Measurements from ENCODE around the gene GRB10. TPM values are rescaled to one million over a fixed set of nuclear protein-coding genes. Genes with fewer than 3 reads are reported as not detected.

GRB10 gene
- total RNA-seq, 1 experiment from 2014 or later = 38.3 TPM

GRCh38 chr7:50709151-50709550, 73.5 kb downstream of the GRB10 start:
- TF ChIP-seq SIN3A (IDR thresholded peaks at IDR 0.05; ENCODE audit: borderline replicate concordance, insufficient read depth, low read depth, low read length) = no peak
- Histone ChIP-seq H3K4me3 (ENCODE audit: low read depth in 2 of 2, low read length in 2 of 2) (no peak overlapping the region), H3K36me3 (ENCODE audit: control insufficient read depth, insufficient read depth, low read length) (no peaks in the 10 kb centered on the region), H3K4me1 (ENCODE audit: control insufficient read depth, insufficient read depth, low read length) (no peaks in the 10 kb centered on the region), H3K9me3 (ENCODE audit: control insufficient read depth, insufficient read depth, low read depth, low read length) (no peaks in the 10 kb centered on the region), H3K27ac (ENCODE audit: low read length) (no peak overlapping the region), H3K27me3 (ENCODE audit: control insufficient read depth, insufficient read depth, low read length) (no peaks in the 10 kb centered on the region)
- BruUV-seq (replicated peaks) = no TSS peak
- ATAC-seq (no peak; the same call in 1 of the 2 replicates), DNase-seq (ENCODE audit: low read depth, low spot score) (no peak)
- intact Hi-C loops (cut with micrococcal nuclease; ENCODE audit: unreplicated experiment) (no loop called here), in situ Hi-C loops (cut with HindIII; ENCODE audit: low pct_unique_long_range_greater_than_20kb, low sequenced_read_pairs) (no loop called here)
- CTCF ChIA-PET = no interaction called here
- POLR2A ChIA-PET = no interaction called here

DNA sequence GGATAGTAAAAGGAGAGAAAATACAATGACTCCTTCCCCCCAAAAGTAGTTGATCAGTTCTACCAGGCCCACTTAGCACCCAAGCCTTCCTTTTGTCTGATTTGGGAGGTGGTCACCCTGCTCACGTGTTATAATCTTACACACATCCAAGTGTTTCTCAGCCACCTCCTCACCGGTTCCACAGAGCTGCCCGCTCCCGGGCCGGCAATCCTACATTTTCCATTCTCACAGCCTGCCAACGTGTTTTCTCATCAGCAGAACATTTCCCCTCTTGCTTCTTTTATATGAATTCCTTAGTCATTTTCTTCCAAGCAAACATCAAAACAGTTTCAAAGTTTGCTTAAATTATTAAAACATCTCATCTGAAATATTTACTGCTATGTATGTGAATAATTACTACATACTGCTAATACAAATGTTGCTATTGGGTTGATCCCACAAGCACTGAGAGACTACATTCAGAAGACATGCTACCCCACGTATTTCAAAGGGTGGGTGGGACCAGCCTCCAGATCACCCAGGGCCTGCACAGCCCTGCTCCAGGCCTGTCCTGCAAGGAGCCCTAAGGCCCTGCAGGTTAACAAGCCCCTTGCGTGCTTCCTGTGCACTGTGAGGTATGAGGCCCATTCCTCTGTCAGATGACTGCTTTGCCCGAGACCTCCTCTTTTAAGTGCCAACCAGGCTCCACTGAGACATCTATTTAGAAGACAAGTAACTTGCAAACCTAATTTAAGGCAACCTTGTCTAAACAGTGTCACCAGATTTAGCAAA, 75.3 kb downstream of the GRB10 start:
- no peak for DNase-seq (ENCODE audit: low read depth, low spot score)
- Histone ChIP-seq H3K36me3 (ENCODE audit: control insufficient read depth, insufficient read depth, low read length) (no peaks in the 10 kb centered on the region), H3K4me3 (ENCODE audit: low read depth in 2 of 2, low read length in 2 of 2) (no peak overlapping the region), H3K9me3 (ENCODE audit: control insufficient read depth, insufficient read depth, low read depth, low read length) (no peaks in the 10 kb centered on the region), H3K27ac (ENCODE audit: low read length) (no peak overlapping the region), H3K4me1 (ENCODE audit: control insufficient read depth, insufficient read depth, low read length) (no peaks in the 10 kb centered on the region), H3K27me3 (ENCODE audit: control insufficient read depth, insufficient read depth, low read length) (no peaks in the 10 kb centered on the region)
- intact Hi-C loops (cut with micrococcal nuclease; ENCODE audit: unreplicated experiment) = no loop called here
- no TSS peak for BruUV-seq (replicated peaks)
- TF ChIP-seq, protein P1, sequence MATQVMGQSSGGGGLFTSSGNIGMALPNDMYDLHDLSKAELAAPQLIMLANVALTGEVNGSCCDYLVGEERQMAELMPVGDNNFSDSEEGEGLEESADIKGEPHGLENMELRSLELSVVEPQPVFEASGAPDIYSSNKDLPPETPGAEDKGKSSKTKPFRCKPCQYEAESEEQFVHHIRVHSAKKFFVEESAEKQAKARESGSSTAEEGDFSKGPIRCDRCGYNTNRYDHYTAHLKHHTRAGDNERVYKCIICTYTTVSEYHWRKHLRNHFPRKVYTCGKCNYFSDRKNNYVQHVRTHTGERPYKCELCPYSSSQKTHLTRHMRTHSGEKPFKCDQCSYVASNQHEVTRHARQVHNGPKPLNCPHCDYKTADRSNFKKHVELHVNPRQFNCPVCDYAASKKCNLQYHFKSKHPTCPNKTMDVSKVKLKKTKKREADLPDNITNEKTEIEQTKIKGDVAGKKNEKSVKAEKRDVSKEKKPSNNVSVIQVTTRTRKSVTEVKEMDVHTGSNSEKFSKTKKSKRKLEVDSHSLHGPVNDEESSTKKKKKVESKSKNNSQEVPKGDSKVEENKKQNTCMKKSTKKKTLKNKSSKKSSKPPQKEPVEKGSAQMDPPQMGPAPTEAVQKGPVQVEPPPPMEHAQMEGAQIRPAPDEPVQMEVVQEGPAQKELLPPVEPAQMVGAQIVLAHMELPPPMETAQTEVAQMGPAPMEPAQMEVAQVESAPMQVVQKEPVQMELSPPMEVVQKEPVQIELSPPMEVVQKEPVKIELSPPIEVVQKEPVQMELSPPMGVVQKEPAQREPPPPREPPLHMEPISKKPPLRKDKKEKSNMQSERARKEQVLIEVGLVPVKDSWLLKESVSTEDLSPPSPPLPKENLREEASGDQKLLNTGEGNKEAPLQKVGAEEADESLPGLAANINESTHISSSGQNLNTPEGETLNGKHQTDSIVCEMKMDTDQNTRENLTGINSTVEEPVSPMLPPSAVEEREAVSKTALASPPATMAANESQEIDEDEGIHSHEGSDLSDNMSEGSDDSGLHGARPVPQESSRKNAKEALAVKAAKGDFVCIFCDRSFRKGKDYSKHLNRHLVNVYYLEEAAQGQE (IDR thresholded peaks at IDR 0.05; ENCODE audit: insufficient read depth in 1 of 2, low read depth in 2 of 2, low read length in 1 of 2) = no peak
- no peak for TF ChIP-seq POLR2AphosphoS5 (IDR thresholded peaks at IDR 0.05; ENCODE audit: low read depth, low read length)
- TF ChIP-seq TCF7L2 (IDR thresholded peaks at IDR 0.05; ENCODE audit: low read depth, low read length) = no peak
- TF ChIP-seq, protein P2, sequence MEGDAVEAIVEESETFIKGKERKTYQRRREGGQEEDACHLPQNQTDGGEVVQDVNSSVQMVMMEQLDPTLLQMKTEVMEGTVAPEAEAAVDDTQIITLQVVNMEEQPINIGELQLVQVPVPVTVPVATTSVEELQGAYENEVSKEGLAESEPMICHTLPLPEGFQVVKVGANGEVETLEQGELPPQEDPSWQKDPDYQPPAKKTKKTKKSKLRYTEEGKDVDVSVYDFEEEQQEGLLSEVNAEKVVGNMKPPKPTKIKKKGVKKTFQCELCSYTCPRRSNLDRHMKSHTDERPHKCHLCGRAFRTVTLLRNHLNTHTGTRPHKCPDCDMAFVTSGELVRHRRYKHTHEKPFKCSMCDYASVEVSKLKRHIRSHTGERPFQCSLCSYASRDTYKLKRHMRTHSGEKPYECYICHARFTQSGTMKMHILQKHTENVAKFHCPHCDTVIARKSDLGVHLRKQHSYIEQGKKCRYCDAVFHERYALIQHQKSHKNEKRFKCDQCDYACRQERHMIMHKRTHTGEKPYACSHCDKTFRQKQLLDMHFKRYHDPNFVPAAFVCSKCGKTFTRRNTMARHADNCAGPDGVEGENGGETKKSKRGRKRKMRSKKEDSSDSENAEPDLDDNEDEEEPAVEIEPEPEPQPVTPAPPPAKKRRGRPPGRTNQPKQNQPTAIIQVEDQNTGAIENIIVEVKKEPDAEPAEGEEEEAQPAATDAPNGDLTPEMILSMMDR (IDR thresholded peaks at IDR 0.05) = no peak
- TF ChIP-seq SIN3A (IDR thresholded peaks at IDR 0.05; ENCODE audit: borderline replicate concordance, insufficient read depth, low read depth, low read length) = no peak
- CTCF ChIA-PET = no interaction called here
- in situ Hi-C loops (cut with HindIII; ENCODE audit: low pct_unique_long_range_greater_than_20kb, low sequenced_read_pairs) = no loop called here
- no peak for ATAC-seq
- POLR2A ChIA-PET = no interaction called here

GRCh38 chr7:50706469-50706937, 76.2 kb downstream of the GRB10 start:
- Histone ChIP-seq H3K4me1 (ENCODE audit: control insufficient read depth, insufficient read depth, low read length) (no peaks in the 10 kb centered on the region), H3K4me3 (ENCODE audit: low read depth in 2 of 2, low read length in 2 of 2) (no peak overlapping the region), H3K27me3 (ENCODE audit: control insufficient read depth, insufficient read depth, low read length) (no peaks in the 10 kb centered on the region), H3K36me3 (ENCODE audit: control insufficient read depth, insufficient read depth, low read length) (no peaks in the 10 kb centered on the region), H3K27ac (ENCODE audit: low read length) (no peak overlapping the region), H3K9me3 (ENCODE audit: control insufficient read depth, insufficient read depth, low read depth, low read length) (no peaks in the 10 kb centered on the region)
- DNase-seq (ENCODE audit: low read depth, low spot score) (no peak), ATAC-seq (no peak)
- intact Hi-C loops (cut with micrococcal nuclease; ENCODE audit: unreplicated experiment) = no loop called here
- ChIA-PET POLR2A (no interaction called here), CTCF (no interaction called here)
- TF ChIP-seq, protein P2 (IDR thresholded peaks at IDR 0.05) = no peak
- TF ChIP-seq, protein P1 (IDR thresholded peaks at IDR 0.05; ENCODE audit: insufficient read depth in 1 of 2, low read depth in 2 of 2, low read length in 1 of 2) = no peak
- TF ChIP-seq TCF7L2 (IDR thresholded peaks at IDR 0.05; ENCODE audit: low read depth, low read length) = no peak
- no peak for TF ChIP-seq SIN3A (IDR thresholded peaks at IDR 0.05; ENCODE audit: borderline replicate concordance, insufficient read depth, low read depth, low read length)
- no peak for TF ChIP-seq POLR2AphosphoS5 (IDR thresholded peaks at IDR 0.05; ENCODE audit: low read depth, low read length)
- no TSS peak for BruUV-seq (replicated peaks)
- in situ Hi-C loops (cut with HindIII; ENCODE audit: low pct_unique_long_range_greater_than_20kb, low sequenced_read_pairs) = no loop called here
